DMS53 treated with DMSO at 0.1 percent for 48 hours (cell line): Measurements from ENCODE around the gene FAM227B.
"Not testable (repeated sequence)": the region's sequence is repeated elsewhere in the genome, so short reads cannot be mapped to it uniquely, and the experiment has no call there.

Source experiments
- DNase-seq: peaks from one replicate; lab custom pipeline; 2025; ENCODE audit not compliant: unreplicated experiment; lab: John Stamatoyannopoulos, UW

FAM227B gene

GRCh38 chr15:49441356-49441755 lies 179.3 kb downstream of the FAM227B start:
- no peak for DNase-seq

- DNase-seq = no peak
These were observed 180.8 kb downstream of the FAM227B start for GRCh38 chr15:49439678-49440395.

GRCh38 chr15:49438962-49439631 lies 181.5 kb downstream of the FAM227B start:
- no peak for DNase-seq

- no peak for DNase-seq
These were observed 183.9 kb downstream of the FAM227B start for GRCh38 chr15:49436751-49437150.

- DNase-seq = no peak
These were observed 185.4 kb downstream of the FAM227B start for GRCh38 chr15:49435174-49435573.

- DNase-seq = no peak
These were observed 190.6 kb downstream of the FAM227B start for GRCh38 chr15:49430046-49430445.

- DNase-seq = no peak
These were observed 192.1 kb downstream of the FAM227B start for GRCh38 chr15:49428409-49429095.

GRCh38 chr15:49427372-49427771 lies 193.2 kb downstream of the FAM227B start:
- no peak for DNase-seq

- DNase-seq = no peak
These were observed 195.7 kb downstream of the FAM227B start for GRCh38 chr15:49424954-49425353.

- DNase-seq = no peak
These were observed 196.6 kb downstream of the FAM227B start for GRCh38 chr15:49423901-49424550.

GRCh38 chr15:49423021-49423420 lies 197.6 kb downstream of the FAM227B start, which contains the start of gene FGF7:
FGF7 (plus strand) TSS chr15:49423242; CDS start chr15:49424298, 1,056 bp downstream.
- DNase-seq = no peak

GRCh38 chr15:49421991-49422390 lies 198.6 kb downstream of the FAM227B start:
- DNase-seq = peak; percentile 50

GRCh38 chr15:49418811-49419210 lies 201.8 kb downstream of the FAM227B start:
- DNase-seq = no peak

GRCh38 chr15:49415638-49416037 lies 205.0 kb downstream of the FAM227B start:
- DNase-seq = no peak

- DNase-seq = no peak
These were observed 205.5 kb downstream of the FAM227B start for GRCh38 chr15:49415149-49415548.

- DNase-seq = no peak
These were observed 207.8 kb downstream of the FAM227B start for GRCh38 chr15:49412797-49413196.

GRCh38 chr15:49410641-49411040 lies 210.0 kb downstream of the FAM227B start:
- no peak for DNase-seq

GRCh38 chr15:49406352-49407118 lies 214.1 kb downstream of the FAM227B start:
- DNase-seq = no peak

- DNase-seq = not testable (repeated sequence)
These were observed 217.9 kb downstream of the FAM227B start for GRCh38 chr15:49402515-49403296.

- DNase-seq = no peak
These were observed 233.1 kb downstream of the FAM227B start for GRCh38 chr15:49387471-49387870.
